Astrocyte of the cerebellum (primary cell): Measurements from ENCODE around the gene POU2F3.
A peak's percentile ranks its signal among the peaks of the same experiment; 100 is the strongest.

Source experiments
- DNase-seq: peaks from one replicate; pipeline ENCODE4 v3.0.0-alpha.2; 2011; ENCODE audit warnings: low read depth
- H3K4me3 ChIP-seq: 2 replicates; pipeline ENCODE4 v1.5.1; 2011; ENCODE audit warnings: mild to moderate bottlenecking, low read depth, low read length, moderate library complexity
- in situ Hi-C: cut with HindIII; loops from 2 replicates; pipeline ENCODE4 v1.10.0; 2017; ENCODE audit warnings: low sequenced_read_pairs
- TF ChIP-seq, protein P1 (sequence below): IDR thresholded peaks from 2 replicates; pipeline ENCODE4 v1.5.1; 2012; ENCODE audit warnings: low read length, low read depth, moderate library complexity, mild to moderate bottlenecking; ENCODE audit errors: missing control alignments

The POU2F3 gene

GRCh38 chr11:120201653-120202052 is 38.3 kb upstream of the POU2F3 start:
- in situ Hi-C loops = no loop called here
- TF ChIP-seq, protein P1, sequence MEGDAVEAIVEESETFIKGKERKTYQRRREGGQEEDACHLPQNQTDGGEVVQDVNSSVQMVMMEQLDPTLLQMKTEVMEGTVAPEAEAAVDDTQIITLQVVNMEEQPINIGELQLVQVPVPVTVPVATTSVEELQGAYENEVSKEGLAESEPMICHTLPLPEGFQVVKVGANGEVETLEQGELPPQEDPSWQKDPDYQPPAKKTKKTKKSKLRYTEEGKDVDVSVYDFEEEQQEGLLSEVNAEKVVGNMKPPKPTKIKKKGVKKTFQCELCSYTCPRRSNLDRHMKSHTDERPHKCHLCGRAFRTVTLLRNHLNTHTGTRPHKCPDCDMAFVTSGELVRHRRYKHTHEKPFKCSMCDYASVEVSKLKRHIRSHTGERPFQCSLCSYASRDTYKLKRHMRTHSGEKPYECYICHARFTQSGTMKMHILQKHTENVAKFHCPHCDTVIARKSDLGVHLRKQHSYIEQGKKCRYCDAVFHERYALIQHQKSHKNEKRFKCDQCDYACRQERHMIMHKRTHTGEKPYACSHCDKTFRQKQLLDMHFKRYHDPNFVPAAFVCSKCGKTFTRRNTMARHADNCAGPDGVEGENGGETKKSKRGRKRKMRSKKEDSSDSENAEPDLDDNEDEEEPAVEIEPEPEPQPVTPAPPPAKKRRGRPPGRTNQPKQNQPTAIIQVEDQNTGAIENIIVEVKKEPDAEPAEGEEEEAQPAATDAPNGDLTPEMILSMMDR = no peak

DNA sequence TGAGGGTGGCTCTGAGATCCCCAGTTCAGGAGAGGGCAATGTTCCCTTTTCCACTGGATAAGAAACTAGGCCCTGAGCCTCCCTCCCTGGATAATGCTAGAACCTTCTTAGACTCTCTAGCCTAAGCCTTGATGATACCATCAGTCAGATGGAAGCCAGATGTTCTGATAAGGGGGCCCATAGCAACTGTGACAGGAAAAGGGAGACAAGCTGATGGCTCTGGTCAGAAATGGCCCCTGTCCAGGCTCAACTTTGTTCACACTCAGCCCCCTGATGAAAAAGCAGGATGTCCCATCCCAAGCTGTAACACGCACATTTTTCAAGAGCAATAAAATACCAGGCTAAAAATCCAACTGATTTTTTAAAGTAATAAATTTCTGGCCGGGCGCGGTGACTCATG is 36.3 kb upstream of the POU2F3 start:
- no peak overlapping the region for H3K4me3 ChIP-seq
- DNase-seq = no peak
- TF ChIP-seq, protein P1 = no peak
- in situ Hi-C loops = no loop called here

More at GRCh38 chr11:120201653-120202052, 38.3 kb upstream of the POU2F3 start:
- no peak overlapping the region for H3K4me3 ChIP-seq
- DNase-seq = no peak

DNA sequence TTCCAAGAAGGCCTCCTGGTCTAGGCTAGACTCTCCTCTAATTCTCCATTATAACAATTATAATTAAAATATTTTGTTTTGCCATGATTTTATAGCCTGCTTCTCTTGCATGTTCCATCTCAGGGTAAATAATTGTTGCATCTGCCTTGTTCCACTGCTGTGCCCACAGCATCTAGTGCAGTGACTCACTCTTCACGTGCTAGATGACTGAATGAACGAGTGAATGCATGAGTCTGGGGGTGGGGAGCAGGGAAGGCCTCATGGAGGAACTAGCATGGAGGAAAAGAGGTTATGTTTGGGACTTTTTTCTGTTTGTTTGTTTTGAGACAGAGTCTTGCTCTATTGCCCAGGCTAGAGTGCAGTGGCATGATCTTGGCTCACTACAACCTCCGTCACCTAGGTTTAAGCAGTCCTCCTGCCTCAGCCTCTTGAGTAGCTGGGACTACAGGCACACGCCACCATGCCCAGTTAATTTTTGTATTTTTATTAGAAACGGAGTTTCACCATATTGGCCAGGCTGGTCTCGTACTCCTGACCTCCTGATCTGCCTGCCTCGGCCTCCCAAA is 34.3 kb upstream of the POU2F3 start:
- peak; percentile 24 for DNase-seq
- in situ Hi-C loops = no loop called here
- TF ChIP-seq, protein P1 = no peak
- no peak overlapping the region for H3K4me3 ChIP-seq

DNA sequence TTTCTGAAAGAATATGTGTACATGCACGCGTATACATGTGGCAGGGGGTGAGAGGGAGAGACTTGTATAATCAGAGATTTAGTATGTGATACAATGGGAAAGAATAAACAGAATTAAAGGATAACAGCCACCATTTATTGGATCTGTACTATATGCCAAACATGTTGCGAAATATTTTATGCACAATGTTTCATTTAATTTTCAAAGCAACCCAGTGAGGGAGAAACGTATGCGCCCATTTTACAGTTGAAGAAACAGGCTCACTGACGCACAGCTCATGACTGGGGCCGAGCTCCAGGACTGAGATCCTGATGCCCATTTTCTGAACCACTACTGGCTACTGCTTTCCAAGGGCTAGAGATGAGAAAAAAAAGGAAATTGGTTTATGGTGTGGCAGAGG is 32.4 kb upstream of the POU2F3 start:
- in situ Hi-C loops = no loop called here
- H3K4me3 ChIP-seq = no peak overlapping the region
- DNase-seq = no peak
- TF ChIP-seq, protein P1 = no peak

- no peak overlapping the region for H3K4me3 ChIP-seq
- TF ChIP-seq, protein P1 = no peak
- in situ Hi-C loops = no loop called here
- DNase-seq = no peak
Measured at GRCh38 chr11:120208001-120208441, 31.9 kb upstream of the POU2F3 start.

- TF ChIP-seq, protein P1 = no peak
- in situ Hi-C loops = no loop called here
- no peak overlapping the region for H3K4me3 ChIP-seq
- DNase-seq = peak; percentile 22
Measured at GRCh38 chr11:120208777-120209176, 31.2 kb upstream of the POU2F3 start.
